K562 (cell line): ENCODE data around the gene RBM19.

Source experiments
- CTCF ChIP-seq, 3 experiments: IDR thresholded peaks in 2 of 3; conservative IDR thresholded peaks in 1 of 3; 2 replicates each; pipeline ENCODE4 v1.5.1; 2011 to 2012; ENCODE audit warnings: low read length in 3 of 3, mild to moderate bottlenecking in 3 of 3, control low read depth in 2 of 3, improper control_type of control experiment in 1 of 3, inconsistent platforms in 1 of 3, low read depth in 1 of 3, mixed read lengths in 1 of 3, moderate library complexity in 1 of 3; ENCODE audit not compliant: insufficient read depth in 2 of 3
- FOXJ3 ChIP-seq: sonication (generic); formaldehyde crosslinking; IDR thresholded peaks from 2 replicates; pipeline ENCODE4 v1.4.0; 2020; ENCODE audit warnings: mild to moderate bottlenecking, missing genetic modification reagents
- RFX1 ChIP-seq: fragments of 450-650 bp; IDR thresholded peaks from 2 replicates; pipeline ENCODE4 v1.6.1; 2016; ENCODE audit warnings: mild to moderate bottlenecking, moderate library complexity
- TF ChIP-seq, protein P1 (sequence below): fragments of 250-450 bp; sonication (Bioruptor Pico); IDR thresholded peaks from 2 replicates; pipeline ENCODE4 v1.4.0; 2020

GRCh38 chr12:113990250-113991223, 24.4 kb upstream of the RBM19 start:
- TF ChIP-seq, protein P1, sequence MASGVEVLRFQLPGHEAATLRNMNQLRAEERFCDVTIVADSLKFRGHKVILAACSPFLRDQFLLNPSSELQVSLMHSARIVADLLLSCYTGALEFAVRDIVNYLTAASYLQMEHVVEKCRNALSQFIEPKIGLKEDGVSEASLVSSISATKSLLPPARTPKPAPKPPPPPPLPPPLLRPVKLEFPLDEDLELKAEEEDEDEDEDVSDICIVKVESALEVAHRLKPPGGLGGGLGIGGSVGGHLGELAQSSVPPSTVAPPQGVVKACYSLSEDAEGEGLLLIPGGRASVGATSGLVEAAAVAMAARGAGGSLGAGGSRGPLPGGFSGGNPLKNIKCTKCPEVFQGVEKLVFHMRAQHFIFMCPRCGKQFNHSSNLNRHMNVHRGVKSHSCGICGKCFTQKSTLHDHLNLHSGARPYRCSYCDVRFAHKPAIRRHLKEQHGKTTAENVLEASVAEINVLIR (CRISPR knock-in tag) = no peak
- TF ChIP-seq RFX1 = no peak
- no peak for TF ChIP-seq FOXJ3 (CRISPR knock-in tag)
- no peak for TF ChIP-seq CTCF (IDR thresholded peaks at IDR 0.05 in 2 of 3, conservative IDR thresholded peaks at IDR 0.05 in 1 of 3; ENCODE audit: insufficient read depth in 2 of 3, low read depth in 1 of 3, low read length in 3 of 3)
